ENCODE data around the gene FLT3LG. TPM values are rescaled to one million over a fixed set of nuclear protein-coding genes. Genes with fewer than 3 reads are reported as not detected.

FLT3LG gene
- total RNA-seq, 1 experiment from 2014 or later, result 1.5 TPM

GRCh38 chr19:49497789-49498103, 23.7 kb downstream of the FLT3LG start:
- H3K36me3 ChIP-seq (ENCODE audit: control insufficient read depth, insufficient read depth, low read length), result peaks cover 19% of the 10 kb centered on the region
- ATAC-seq, result no peak
- intact Hi-C loops (cut with micrococcal nuclease; ENCODE audit: unreplicated experiment), result no loop called here
- in situ Hi-C loops (cut with HindIII; ENCODE audit: low pct_unique_long_range_greater_than_20kb, low sequenced_read_pairs), result no loop called here
- ChIA-PET POLR2A (no interaction called here), CTCF (no interaction called here)
- no peak for TF ChIP-seq REST (IDR thresholded peaks at IDR 0.05; ENCODE audit: insufficient read depth in 1 of 2, low read depth in 2 of 2, low read length in 1 of 2)
- no peak for TF ChIP-seq CTCF (IDR thresholded peaks at IDR 0.05)
- TF ChIP-seq POLR2AphosphoS5 (IDR thresholded peaks at IDR 0.05; ENCODE audit: low read depth, low read length), result no peak
- TF ChIP-seq TCF7L2 (IDR thresholded peaks at IDR 0.05; ENCODE audit: low read depth, low read length), result no peak
- TF ChIP-seq SIN3A (IDR thresholded peaks at IDR 0.05; ENCODE audit: borderline replicate concordance, insufficient read depth, low read depth, low read length), result no peak
- H3K4me1 ChIP-seq (ENCODE audit: control insufficient read depth, insufficient read depth, low read length), result peaks cover 17% of the 10 kb centered on the region
- H3K27me3 ChIP-seq (ENCODE audit: control insufficient read depth, insufficient read depth, low read length), result no peaks in the 10 kb centered on the region
- no peaks in the 10 kb centered on the region for H3K9me3 ChIP-seq (ENCODE audit: control insufficient read depth, insufficient read depth, low read depth, low read length)
- no TSS peak for BruUV-seq (replicated peaks)
- peak overlapping the region; percentile 99 to 100 for H3K4me3 ChIP-seq (ENCODE audit: low read depth in 2 of 2, low read length in 2 of 2)
- DNase-seq (ENCODE audit: low read depth, low spot score), result no peak
- H3K27ac ChIP-seq (ENCODE audit: low read length), result peak overlapping the region; percentile 99

DNA sequence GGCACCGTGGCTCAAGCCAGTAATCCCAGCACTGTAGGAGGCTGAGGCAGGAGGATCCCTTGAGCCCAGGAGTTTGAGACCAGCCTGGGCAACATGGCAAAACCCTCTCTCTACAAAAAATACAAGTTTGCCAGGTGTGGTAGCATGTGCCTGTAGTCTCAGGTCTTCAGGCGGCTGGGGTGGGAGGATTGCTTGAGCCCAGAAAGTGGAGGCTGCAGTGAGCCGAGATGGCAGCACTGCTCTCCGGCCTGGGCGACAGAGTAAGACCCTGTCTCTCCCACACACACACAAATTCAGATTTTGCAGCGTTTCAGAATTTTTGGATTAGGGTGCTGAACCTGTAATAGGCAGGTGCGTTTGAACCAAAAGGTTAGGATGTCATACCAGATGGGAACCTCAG, 24.5 kb downstream of the FLT3LG start:
- DNase-seq (ENCODE audit: low read depth, low spot score) (no peak), ATAC-seq (no peak)
- peak overlapping the region; percentile 1 to 14; a peak in 2 of 4 replicates for H3K4me3 ChIP-seq (ENCODE audit: low read depth in 2 of 2, low read length in 2 of 2)
- no TSS peak for BruUV-seq (replicated peaks)
- POLR2A ChIA-PET, result no interaction called here
- CTCF ChIA-PET, result no interaction called here
- TF ChIP-seq POLR2AphosphoS5 (IDR thresholded peaks at IDR 0.05; ENCODE audit: low read depth, low read length) (no peak; the same call in 1 of the 2 replicates), TCF7L2 (IDR thresholded peaks at IDR 0.05; ENCODE audit: low read depth, low read length) (no peak), CTCF (IDR thresholded peaks at IDR 0.05) (no peak), SIN3A (IDR thresholded peaks at IDR 0.05; ENCODE audit: borderline replicate concordance, insufficient read depth, low read depth, low read length) (no peak), REST (IDR thresholded peaks at IDR 0.05; ENCODE audit: insufficient read depth in 1 of 2, low read depth in 2 of 2, low read length in 1 of 2) (no peak)
- H3K27me3 ChIP-seq (ENCODE audit: control insufficient read depth, insufficient read depth, low read length), result no peaks in the 10 kb centered on the region
- peaks cover 17% of the 10 kb centered on the region for H3K4me1 ChIP-seq (ENCODE audit: control insufficient read depth, insufficient read depth, low read length)
- intact Hi-C loops (cut with micrococcal nuclease; ENCODE audit: unreplicated experiment) (no loop called here), in situ Hi-C loops (cut with HindIII; ENCODE audit: low pct_unique_long_range_greater_than_20kb, low sequenced_read_pairs) (no loop called here)
- H3K36me3 ChIP-seq (ENCODE audit: control insufficient read depth, insufficient read depth, low read length), result peaks cover 19% of the 10 kb centered on the region
- H3K27ac ChIP-seq (ENCODE audit: low read length), result no peak overlapping the region
- H3K9me3 ChIP-seq (ENCODE audit: control insufficient read depth, insufficient read depth, low read depth, low read length), result no peaks in the 10 kb centered on the region
